ENCODE measurements around the gene SCG3.

Gene SCG3

DNA sequence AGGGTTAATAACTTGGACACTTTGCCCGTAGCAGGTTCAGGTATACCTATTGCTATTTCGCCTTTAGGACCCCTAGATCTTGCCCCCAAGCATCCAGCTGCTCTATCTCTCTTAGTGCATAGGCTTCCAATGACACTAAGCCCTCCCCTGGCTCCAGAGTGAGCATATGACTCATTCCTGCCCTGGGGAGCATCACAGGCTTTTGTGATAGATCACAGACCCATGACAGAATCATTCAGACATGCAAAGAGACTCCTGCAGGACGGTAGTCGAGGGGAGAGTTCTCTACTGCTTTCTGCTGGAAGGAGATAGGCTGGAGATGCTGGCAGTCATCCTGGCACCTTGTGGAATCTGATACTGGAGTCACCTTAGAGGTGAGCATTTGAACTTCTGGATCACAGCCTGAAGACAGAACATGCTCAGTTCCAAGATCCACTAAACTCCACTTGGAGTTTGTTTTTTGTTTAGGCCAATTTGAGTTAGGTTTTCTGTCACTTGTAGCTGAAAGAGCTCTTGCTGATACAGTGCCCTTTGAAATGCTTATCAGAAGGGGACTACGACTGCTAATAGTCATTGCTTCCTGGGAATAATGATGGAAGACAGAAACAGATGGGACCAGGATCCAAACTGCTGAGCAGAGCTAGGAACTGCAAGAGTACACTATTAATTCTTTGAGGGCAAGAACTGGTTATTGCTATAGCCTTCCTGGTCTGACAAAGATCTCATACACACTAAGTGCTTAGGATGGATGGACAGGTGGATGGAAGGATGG is 45.2 kb downstream of the SCG3 start:
- no peak for FAIRE-seq
- no peak for DNase-seq (ENCODE audit: insufficient read length, low spot score)
- TF ChIP-seq, protein P1, sequence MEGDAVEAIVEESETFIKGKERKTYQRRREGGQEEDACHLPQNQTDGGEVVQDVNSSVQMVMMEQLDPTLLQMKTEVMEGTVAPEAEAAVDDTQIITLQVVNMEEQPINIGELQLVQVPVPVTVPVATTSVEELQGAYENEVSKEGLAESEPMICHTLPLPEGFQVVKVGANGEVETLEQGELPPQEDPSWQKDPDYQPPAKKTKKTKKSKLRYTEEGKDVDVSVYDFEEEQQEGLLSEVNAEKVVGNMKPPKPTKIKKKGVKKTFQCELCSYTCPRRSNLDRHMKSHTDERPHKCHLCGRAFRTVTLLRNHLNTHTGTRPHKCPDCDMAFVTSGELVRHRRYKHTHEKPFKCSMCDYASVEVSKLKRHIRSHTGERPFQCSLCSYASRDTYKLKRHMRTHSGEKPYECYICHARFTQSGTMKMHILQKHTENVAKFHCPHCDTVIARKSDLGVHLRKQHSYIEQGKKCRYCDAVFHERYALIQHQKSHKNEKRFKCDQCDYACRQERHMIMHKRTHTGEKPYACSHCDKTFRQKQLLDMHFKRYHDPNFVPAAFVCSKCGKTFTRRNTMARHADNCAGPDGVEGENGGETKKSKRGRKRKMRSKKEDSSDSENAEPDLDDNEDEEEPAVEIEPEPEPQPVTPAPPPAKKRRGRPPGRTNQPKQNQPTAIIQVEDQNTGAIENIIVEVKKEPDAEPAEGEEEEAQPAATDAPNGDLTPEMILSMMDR (IDR thresholded peaks at IDR 0.05; ENCODE audit: insufficient read depth, missing control alignments) = no peak

DNA sequence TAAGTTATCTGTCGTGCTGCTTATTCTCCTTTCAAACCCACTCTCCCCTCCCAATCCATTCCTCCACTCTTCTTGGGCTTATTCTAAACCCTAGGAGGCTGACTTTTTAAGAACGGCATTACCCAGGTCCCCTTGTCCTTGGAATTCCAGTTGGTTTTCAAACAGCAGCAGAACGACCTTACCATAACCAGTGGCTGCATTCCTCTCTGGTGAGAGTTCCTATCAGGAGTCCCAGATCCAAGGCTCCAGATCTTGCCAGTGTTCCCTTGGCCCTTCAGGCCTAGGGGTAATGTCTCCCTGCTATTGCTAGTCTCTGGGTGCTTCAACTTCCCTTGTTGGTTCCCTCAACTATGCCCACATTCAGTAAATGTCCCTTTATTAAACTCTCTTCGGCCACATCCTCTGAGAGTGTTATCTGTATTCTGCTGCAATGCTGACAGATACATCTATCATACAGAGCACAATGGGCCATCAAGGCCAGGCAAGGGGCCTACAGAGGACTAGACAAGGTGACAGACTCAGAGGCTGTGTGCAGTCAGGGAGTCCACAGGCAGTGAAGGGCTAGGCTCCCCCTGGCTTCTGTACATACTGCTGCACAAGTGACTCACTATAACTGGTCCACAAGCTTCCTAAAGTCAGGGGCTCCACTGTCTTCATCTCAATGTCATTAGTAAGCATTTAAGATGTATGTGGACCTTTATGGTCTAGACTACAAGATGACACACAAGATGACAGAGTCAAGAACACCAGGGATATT is 46.0 kb downstream of the SCG3 start:
- no peak for FAIRE-seq

DNA sequence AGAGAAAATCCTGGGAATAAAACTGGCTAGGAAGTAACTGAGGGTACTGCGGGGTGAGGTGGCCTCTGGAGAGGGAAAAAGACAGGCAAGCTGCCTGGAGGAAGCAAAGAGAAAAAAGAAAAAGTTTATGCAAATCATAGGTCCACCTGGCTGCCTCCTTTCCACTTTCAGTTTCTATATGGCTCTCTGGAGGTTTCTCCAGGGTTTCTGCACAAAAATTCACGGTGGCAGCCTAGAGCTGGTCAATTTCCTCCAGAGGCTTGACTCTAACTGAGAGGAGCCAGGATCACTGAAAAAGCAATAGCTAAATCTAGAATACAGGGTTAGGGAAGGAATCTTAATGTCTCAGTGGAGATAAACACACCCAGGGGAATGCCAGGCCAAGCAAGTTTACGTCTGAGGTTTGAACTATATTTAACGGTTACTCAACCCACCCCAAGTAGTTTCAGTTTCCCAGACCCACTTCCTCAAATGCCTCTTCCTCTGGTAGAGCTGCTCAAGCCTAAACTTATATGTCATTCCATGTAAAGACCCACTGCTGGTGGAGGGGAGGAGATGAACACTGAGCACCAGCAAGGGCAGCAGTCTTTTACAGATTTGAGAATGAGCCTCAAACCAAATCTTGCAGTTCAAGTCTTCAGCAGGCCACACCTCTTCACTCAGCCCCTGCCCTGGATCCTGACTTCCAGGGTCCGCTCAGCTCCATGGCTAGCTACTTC is 50.4 kb downstream of the SCG3 start:
- DNase-seq (ENCODE audit: insufficient read length, low spot score) (no peak), FAIRE-seq (no peak)
- TF ChIP-seq, protein P1 (IDR thresholded peaks at IDR 0.05; ENCODE audit: insufficient read depth, missing control alignments) = no peak

More for the DNA sequence above, 46.0 kb downstream of the SCG3 start:
- TF ChIP-seq, protein P1 (IDR thresholded peaks at IDR 0.05; ENCODE audit: insufficient read depth, missing control alignments) = no peak
- no peak for DNase-seq (ENCODE audit: insufficient read length, low spot score)

DNA sequence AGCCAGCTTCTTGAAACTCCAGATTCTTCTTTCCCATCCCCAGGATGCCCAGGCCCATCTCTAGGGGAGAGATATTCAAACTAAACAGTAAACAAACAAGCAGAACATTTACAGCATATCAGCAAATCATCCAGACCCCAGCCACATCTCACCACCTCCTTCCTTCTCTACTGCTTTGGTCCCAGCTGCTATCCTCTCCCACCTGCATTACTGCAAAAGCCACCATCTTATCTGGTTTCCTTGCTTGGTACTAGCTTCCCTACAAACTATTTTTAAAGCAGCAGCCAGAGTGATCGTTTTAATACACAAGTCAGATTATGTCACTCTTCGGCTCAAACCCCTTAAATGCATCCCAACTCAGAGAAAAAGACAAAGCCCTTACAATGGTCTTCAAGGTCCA is 51.3 kb downstream of the SCG3 start:
- FAIRE-seq (no peak), DNase-seq (ENCODE audit: insufficient read length, low spot score) (no peak)
- TF ChIP-seq, protein P1 (IDR thresholded peaks at IDR 0.05; ENCODE audit: insufficient read depth, missing control alignments) = no peak

DNA sequence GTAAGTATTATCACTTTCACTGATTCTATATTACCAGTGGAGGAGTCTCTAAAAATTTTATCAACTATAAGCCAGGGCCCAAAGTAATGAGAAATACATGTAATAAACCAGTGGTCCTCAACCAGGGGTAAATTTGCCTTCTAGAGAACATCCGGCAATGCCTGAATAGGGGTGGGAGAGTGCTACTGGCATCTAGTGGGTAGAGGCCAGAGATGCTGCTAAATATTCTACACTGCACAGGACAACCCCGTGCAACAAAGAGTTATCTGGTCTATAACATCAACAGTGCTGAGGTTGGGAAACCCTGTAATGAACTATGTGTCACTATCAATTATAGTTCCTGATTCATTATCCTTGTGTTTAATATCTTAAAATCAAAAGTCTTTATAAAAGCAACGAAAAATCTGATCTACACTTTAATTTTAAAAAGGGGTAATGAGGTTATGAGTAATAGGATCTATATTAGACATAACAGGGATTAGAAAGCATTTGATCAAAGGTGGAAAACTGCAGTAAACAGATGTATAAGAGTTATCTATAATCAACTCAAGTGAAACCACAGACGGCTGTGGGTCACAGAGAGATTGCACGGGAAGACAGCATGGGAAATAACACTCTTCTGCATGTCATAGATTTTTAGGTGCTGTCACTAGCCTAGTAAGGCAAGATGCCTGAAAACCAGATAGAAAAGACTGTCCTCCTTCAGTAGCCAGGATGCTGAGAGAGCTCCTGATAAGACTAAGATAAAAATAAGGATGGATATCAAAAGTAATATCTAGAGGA is 54.1 kb downstream of the SCG3 start:
- FAIRE-seq (no peak), DNase-seq (ENCODE audit: insufficient read length, low spot score) (no peak)
- TF ChIP-seq, protein P1 (IDR thresholded peaks at IDR 0.05; ENCODE audit: insufficient read depth, missing control alignments) = no peak

DNA sequence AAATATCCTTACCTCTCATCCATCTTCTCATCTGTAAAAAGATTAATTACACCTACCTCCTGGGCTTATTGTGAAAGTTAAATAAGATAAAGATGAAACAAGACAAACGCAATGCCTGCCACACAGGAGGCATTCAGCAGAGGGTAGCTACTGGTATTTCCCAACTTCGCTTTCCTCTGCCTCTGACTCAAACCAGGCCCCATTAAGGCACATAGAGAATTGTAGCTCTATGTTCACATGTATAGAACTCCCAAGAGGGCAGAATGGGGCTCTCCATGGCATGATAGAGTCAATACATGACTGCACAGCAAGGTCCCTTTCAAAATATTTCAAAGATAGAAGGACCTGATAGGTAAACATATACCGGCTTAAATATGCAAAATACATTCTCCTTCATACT is 54.8 kb downstream of the SCG3 start:
- TF ChIP-seq, protein P1 (IDR thresholded peaks at IDR 0.05; ENCODE audit: insufficient read depth, missing control alignments) = no peak
- DNase-seq (ENCODE audit: insufficient read length, low spot score) (no peak), FAIRE-seq (no peak)

All from D721Med (cell line).